ENCODE measurements around the gene SMURF2.
"Not testable (repeated sequence)": the region's sequence is repeated elsewhere in the genome, so short reads cannot be mapped to it uniquely, and the experiment has no call there.

The SMURF2 gene

GRCh38 chr17:64661976-64662773 lies at the start of gene SMURF2:
Gene SMURF2 (minus strand): TSS chr17:64662307. CDS start chr17:64661880, 427 bp downstream.
- DNase-seq, result peak; percentile 55

DNA sequence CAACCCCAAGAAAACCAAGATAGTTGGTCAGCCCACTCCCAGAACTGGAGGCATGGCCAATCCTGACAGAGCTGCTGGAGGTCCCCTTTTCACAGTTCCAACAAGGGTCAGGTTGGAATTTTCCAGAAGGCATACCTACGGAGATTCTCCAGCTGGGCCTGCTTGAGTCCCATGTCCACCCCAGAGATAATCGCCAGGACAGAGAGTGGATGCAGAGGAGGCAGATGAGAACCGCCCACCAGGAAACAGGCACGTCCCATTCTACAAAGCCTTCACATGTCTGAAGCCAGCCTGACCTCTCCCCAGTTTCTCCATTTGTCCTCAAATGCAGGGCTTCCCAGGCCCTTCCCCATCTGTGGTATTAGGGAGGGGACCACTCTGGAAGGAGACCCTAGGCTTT lies 47.4 kb upstream of the SMURF2 start:
- DNase-seq, result no peak

DNA sequence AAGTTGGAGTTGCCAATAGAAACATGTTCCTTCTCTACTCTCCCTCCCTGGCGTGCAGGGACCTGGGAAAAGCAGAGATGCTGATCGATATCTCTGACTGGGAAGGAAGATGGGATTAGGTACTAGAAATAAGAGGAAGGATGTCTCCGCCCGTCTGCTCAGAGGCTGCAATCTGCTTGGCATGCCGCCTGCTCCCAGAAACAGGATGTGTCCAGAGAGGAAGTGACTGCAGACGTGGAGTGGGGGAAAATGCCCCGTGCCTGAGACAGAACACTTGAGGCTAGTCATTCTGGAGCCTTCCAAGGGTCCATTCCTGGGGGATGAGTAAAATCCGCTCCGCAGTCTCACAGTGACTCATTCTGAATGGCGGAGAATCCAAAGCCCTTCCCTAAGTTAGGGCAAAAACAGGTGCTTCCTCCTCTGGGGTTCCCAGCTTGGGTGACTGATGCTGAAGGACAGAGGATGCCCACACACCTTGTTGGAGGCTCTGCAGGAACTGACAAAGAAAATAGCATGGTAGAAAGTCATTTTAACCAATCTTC lies 45.0 kb upstream of the SMURF2 start:
- DNase-seq, result no peak

GRCh38 chr17:64706224-64707049 lies 44.3 kb upstream of the SMURF2 start:
- DNase-seq, result no peak

DNA sequence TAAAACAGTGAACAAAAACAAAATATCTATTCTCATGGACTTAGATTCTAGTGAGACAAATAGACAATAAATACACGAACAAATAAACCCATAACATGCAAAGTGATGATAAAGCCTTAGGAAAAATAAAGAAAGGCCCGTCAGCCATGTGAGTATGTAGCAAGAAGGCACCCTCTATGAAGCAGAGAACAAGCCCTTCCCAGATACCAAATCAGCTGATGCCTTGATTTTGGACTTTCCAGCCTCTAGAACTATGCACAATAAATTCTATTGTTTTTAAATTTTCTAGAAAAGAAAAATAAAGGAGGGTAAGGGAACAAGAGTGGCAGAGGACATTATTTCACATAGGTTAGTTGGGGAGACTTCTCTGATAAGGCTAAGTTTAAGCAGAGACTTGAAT lies 40.7 kb upstream of the SMURF2 start:
- DNase-seq, result no peak

DNA sequence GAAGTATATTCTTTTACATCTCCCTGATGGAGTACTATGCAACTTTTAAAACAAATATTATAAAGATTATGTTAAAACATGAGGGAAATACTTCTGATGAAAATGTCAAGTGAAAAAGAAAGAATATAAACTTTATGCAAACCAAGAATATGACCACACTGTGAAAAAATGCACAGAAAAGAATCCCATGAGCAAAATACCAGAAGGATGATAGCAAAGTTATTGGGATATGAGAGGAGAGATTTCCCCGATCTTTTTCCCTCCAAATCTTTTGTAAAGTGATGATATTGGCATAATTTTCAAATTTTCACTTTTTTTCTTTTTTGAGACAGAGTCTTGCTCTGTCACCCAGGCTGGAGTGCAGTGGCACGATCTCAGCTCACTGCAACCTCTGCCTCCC lies 36.6 kb upstream of the SMURF2 start:
- DNase-seq, result no peak

- DNase-seq, result no peak
Observed at GRCh38 chr17:64694207-64694606, 32.1 kb upstream of the SMURF2 start.

- no peak for DNase-seq
Observed at GRCh38 chr17:64692187-64692586, 30.1 kb upstream of the SMURF2 start.

DNA sequence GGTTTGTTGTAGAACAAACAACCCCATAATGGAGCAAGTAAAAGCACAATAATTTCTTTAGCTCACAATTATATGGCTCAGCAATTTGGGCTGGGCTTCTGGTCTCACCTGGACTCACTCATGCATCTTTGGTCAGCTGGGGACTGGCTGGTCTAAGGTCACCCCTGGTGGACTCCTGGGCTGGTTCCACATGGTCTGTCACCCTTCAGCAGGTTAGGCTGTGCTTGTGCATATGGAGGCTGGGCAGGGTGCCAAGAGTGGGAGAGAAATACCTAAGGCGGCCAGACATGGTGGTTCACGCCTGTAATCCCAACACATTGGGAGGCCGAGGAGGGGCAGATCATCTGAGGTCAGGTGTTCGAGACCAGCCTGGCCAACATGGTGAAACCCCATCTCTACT lies 27.0 kb upstream of the SMURF2 start:
- DNase-seq, result no peak

DNA sequence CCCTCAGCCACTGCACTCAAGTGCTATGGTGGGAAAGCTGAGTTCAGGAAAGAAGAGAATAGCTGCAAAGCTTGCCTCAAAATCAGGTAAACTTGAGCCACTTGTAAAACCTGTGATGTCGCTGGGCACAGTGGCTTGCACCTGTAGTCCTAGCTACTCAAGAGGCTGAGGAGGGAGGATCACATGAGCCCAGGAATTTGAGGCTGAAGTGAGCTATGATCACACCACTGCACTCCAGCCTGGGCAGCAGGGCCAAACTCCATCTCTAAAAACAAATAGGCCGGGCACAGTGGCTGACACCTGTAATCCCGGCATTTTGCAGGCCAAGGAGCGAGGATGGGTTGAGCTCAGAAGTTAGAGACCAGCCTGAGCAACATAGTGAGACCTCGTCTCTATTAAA lies 26.4 kb upstream of the SMURF2 start:
- DNase-seq, result no peak

DNA sequence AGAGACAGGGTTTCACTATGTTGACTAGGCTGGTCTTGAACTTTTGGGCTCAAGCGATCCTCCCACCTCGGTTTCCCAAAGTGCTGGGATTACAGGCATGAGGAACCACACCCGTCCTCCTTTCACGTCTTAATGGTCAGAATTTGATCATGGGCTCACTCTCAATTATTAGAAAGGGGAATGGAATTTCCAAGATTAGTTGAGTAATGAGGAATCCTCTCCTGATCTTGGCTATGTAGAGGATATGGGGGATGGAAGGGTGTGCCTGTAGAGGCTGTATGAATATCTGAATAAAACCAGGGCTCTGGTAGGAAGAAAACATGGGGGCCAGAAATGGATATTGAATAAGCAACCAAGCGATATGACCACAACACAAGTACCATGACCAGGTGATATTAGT lies 25.9 kb upstream of the SMURF2 start:
- DNase-seq, result no peak

- no peak for DNase-seq
Observed at GRCh38 chr17:64687376-64687775, 25.3 kb upstream of the SMURF2 start.

DNA sequence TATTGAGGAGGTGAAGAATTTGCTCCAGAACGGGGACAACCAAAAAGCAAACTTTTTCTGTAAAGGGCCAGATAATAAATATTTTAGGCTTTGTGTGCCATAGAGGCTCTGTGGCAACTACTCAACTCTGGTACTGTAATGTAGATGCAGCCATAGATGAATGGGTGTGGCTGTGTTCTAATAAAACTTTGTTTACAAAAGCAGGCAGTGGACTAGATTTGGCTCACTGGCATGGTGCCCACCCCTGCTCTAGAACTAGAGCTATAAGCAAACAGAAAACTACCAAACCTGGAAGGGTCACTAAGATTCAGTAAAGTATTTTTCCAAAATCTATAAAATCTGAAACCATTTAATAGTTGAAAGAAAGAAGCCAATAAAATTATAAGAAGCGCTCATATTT lies 24.6 kb upstream of the SMURF2 start:
- DNase-seq, result no peak

DNA sequence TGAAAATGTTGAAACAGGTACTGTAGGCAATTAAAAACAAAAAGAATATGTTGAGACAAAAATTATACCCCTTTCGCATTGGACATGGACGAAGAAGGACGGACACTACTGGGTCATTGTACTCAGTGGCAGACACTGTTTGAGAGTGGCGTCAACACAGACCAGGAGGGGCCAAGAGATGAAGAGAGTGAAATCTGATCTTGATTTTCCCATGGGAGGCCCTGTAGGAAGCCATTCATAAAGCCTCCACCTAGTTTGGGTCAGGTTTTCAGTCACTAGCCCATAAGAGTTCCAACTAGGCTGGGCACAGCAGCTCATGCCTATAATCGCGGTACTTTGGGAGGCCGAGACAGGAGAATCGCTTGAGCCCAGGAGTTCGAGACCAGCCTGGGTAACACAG lies 23.6 kb upstream of the SMURF2 start:
- DNase-seq, result peak; percentile 77

DNA sequence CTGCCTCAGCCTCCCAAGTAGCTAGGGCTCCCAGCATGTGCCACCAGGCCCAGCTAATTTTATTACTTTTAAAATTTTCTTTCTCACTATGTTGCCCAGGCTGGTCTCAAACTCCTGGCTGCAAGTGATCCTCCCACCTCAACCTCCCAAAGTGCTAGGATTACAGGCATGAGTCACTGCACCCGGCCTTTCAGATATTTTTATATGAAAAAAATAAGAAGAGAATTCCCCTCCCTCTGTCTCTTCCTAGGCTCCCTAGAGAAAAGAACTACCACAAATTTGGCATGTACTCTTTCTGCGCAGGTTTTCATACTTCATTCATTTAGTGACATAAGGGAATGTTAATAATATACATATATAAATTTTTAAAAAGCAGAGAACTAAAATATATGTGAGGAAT lies 21.7 kb upstream of the SMURF2 start:
- DNase-seq, result no peak

DNA sequence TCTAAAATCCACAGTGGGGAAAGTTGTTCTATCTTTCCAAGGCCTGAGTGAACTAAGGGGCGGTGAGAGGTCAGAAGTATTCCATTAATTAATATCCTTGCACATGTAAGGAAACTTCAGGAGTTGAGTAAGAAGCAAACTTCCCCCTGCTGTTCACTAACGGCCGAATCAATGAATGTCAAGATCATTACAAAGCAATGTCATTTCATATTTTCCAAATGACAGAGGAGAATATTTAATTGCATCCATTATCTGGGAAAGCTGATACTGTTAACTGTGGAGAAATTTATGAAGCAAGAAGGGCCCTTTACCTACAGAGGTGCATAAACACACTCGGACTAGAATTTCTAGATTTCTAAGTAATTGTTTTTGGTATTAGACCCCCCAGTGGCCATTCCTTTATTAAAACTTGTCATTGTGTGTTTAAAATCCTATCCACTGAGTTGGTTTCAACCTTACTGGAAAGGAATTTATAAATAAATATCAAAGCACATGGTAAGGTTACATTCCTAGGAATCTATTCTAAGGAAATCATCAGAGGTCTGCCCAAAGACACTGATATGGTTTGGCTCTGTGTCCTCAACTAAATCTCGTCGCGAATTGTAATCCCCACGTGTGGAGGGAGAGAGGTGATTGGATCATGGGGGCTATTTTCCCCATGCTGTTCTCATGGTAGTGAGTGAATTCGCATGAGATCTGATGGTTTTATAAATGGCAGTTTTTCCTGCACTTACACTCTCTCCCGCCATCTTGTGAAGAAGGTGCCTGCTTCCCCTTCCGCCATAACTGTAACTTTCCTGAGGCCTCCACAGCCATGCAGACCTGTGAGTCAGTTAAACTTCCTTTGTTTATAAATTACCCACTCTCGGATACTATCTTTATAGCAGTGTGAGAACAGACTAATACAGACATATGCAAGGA lies 20.4 kb upstream of the SMURF2 start:
- no peak for DNase-seq

- no peak for DNase-seq
Observed at GRCh38 chr17:64679710-64680216, 17.7 kb upstream of the SMURF2 start.

- no peak for DNase-seq
Observed at GRCh38 chr17:64676763-64677162, 14.7 kb upstream of the SMURF2 start.

DNA sequence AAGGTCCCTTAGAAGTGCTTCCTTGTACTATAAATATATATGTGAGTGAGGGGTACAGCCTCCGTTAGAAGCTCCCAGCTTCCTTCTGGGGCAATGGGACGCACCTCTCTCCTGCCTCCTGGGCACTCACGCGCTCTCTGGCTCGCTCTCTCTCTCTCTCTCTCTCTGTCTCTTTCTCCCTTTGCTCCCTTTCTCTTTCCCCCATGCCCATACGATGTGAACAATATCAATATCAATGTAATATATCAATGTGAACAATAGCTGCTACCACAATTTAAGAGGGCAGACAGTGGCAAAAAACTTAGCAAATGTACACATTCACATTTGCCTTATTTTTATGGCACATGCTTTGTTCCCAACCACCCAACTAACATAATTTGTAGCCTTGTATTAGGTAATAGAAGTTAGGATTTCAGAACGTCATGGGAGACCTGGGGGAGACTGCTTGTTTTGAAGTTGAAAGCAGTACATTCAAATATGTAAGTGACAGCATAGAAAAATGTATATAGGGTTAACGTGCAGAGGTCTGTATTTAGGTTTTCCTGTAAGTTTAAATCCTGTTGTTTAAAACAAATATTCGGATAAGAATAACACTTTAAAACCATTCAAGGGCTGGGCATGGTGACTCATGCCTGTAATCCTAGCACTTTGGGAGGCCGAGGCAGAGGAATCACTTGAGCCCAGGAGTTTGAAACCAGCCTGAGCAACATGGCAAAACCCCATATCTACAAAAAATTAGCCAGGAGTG lies 8.9 kb upstream of the SMURF2 start:
- DNase-seq, result not testable (repeated sequence)

DNA sequence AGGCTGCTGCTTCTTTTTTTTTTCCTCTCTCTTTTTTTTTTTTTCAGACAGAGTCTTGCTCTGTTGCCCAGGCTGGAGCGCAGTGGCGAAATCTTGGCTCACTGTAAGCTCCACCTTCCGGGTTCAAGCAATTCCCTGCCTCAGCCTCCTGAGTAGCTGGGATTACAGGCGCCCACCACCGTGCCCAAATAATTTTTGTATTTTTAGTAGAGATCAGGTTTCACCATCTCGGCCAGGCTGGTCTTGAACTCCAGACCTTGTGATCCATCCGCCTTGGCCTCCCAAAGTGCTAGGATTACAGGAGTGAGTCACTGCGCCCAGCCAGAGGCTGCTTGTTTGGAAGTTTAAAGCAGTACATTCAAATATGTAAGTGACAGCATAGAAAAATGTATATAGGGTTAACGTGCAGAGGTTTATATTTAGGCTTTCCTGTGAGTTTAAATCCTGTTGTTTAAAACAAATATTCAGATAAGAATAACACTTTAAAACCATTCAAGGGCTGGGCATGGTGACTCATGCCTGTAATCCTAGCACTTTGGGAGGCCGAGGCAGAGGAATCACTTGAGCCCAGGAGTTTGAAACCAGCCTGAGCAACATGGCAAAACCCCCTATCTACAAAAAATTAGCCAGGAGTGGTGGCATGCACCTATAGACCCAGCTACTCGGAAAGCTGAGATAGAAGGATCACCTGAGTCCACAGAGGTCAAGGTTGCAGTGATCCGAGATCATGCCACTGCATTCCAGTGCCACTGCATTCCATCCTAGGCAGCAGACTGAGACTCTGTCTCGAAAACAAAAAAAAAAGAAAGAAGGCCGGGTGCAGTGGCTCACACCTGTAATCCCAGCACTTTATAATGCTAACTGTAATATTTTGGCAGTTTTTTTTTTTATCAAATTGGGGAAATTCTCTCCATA lies 6.0 kb upstream of the SMURF2 start:
- DNase-seq, result not testable (repeated sequence)
